GM18861 (cell line): ENCODE measurements around the gene GLI3.

ENCODE experiments used
- ATAC-seq: cut with Tn5 transposase; IDR thresholded peaks from one replicate; pipeline ENCODE4 v1.9.1; 2021; ENCODE audit not compliant: unreplicated experiment

The GLI3 gene

GRCh38 chr7:41940760-41941343, 296.2 kb downstream of the GLI3 start:
- ATAC-seq, result peak; percentile 85

- ATAC-seq, result no peak
Measured at GRCh38 chr7:41938371-41938770, 298.6 kb downstream of the GLI3 start.

GRCh38 chr7:41933427-41933826, 303.6 kb downstream of the GLI3 start:
- ATAC-seq, result no peak

- ATAC-seq, result no peak
Measured at GRCh38 chr7:41931263-41931646, 305.8 kb downstream of the GLI3 start.

- ATAC-seq, result no peak
Measured at GRCh38 chr7:41930538-41931262, 306.3 kb downstream of the GLI3 start.

- no peak for ATAC-seq
Measured at GRCh38 chr7:41928781-41929180, 308.2 kb downstream of the GLI3 start.

- ATAC-seq, result no peak
Measured at GRCh38 chr7:41928166-41928565, 308.8 kb downstream of the GLI3 start.

GRCh38 chr7:41927380-41927779, 309.6 kb downstream of the GLI3 start:
- no peak for ATAC-seq

GRCh38 chr7:41925946-41926345, 311.1 kb downstream of the GLI3 start:
- ATAC-seq, result no peak

- ATAC-seq, result no peak
Measured at GRCh38 chr7:41924796-41925195, 312.2 kb downstream of the GLI3 start.

- no peak for ATAC-seq
Measured at GRCh38 chr7:41922373-41922772, 314.6 kb downstream of the GLI3 start.

GRCh38 chr7:41921453-41921981, 315.5 kb downstream of the GLI3 start:
- no peak for ATAC-seq

GRCh38 chr7:41918597-41918996, 318.4 kb downstream of the GLI3 start:
- ATAC-seq, result no peak

- no peak for ATAC-seq
Measured at GRCh38 chr7:41916450-41916927, 320.5 kb downstream of the GLI3 start.

GRCh38 chr7:41915871-41916270, 321.1 kb downstream of the GLI3 start:
- no peak for ATAC-seq

- no peak for ATAC-seq
Measured at GRCh38 chr7:41912851-41913567, 324.0 kb downstream of the GLI3 start.

GRCh38 chr7:41912426-41912825, 324.6 kb downstream of the GLI3 start:
- no peak for ATAC-seq

GRCh38 chr7:41911792-41912191, 325.2 kb downstream of the GLI3 start:
- ATAC-seq, result no peak
